Spleen (tissue), 11 donors: Measurements from ENCODE around the gene IL1RAPL2. TPM values are rescaled to one million over a fixed set of nuclear protein-coding genes. Genes with fewer than 3 reads are reported as not detected.

Source experiments
- DNase-seq: peaks from one replicate; pipeline ENCODE4 v3.0.0-alpha.2; 2020
- H3K27ac ChIP-seq, 8 donors: fragments of 200-600 bp; sonication (generic) in 7 of 8; 1 replicate in 4 of 8; 2 replicates in 4 of 8; pipeline versions ENCODE4 v1.5.0 to v1.8.0; 2016 to 2021; ENCODE audit warnings: inconsistent platforms in 4 of 8, mild to moderate bottlenecking in 4 of 8, moderate library complexity in 1 of 8
- H3K27me3 ChIP-seq, 7 donors: fragments of 200-600 bp; sonication (generic) in 6 of 7; replicated peaks in 1 of 7; 1 replicate in 4 of 7; 2 replicates in 3 of 7; pipeline versions ENCODE4 v1.5.0 to v1.8.0; 2016 to 2021; ENCODE audit warnings: inconsistent platforms in 3 of 7, mild to moderate bottlenecking in 1 of 7
- H3K36me3 ChIP-seq, 6 donors: fragments of 200-600 bp; sonication (generic) in 5 of 6; 1 replicate in 4 of 6; 2 replicates in 2 of 6; pipeline versions ENCODE4 v1.5.0 to v1.8.0; 2016 to 2021; ENCODE audit warnings: inconsistent platforms in 2 of 6
- H3K4me1 ChIP-seq, 6 donors: fragments of 200-600 bp; sonication (generic) in 5 of 6; 1 replicate in 3 of 6; 2 replicates in 3 of 6; pipeline versions ENCODE4 v1.5.0 to v1.8.0; 2016 to 2021; ENCODE audit warnings: inconsistent platforms in 3 of 6
- H3K4me3 ChIP-seq, 8 donors: fragments of 200-600 bp; sonication (generic) in 7 of 8; 1 replicate in 4 of 8; 2 replicates in 4 of 8; pipeline versions ENCODE4 v1.5.0 to v1.8.0; 2016 to 2021; ENCODE audit warnings: inconsistent platforms in 4 of 8, mild to moderate bottlenecking in 4 of 8, moderate library complexity in 2 of 8
- H3K9me3 ChIP-seq, 8 donors: fragments of 200-600 bp; sonication (generic) in 7 of 8; 1 replicate in 4 of 8; 2 replicates in 4 of 8; pipeline versions ENCODE4 v1.5.0 to v1.8.0; 2016 to 2021; ENCODE audit warnings: inconsistent platforms in 4 of 8
- CTCF ChIP-seq, 11 experiments: fragments of 200-600 bp in 7 of 11; fragments of 450-650 bp in 4 of 11; sonication (generic) in 4 of 11; IDR thresholded peaks in 8 of 11; conservative IDR thresholded peaks in 3 of 11; 1 replicate in 7 of 11; 2 replicates in 4 of 11; pipeline versions ENCODE4 v1.4.0 to v1.8.0; 2016 to 2021; ENCODE audit warnings: antibody characterized with exemption in 11 of 11, inconsistent platforms in 4 of 11, mild to moderate bottlenecking in 1 of 11
- POLR2A ChIP-seq, 3 donors: fragments of 450-650 bp; IDR thresholded peaks; one replicate each; pipeline ENCODE4 v1.5.1; 2017; ENCODE audit warnings: antibody characterized with exemption in 3 of 3, mild to moderate bottlenecking in 1 of 3
- POLR2AphosphoS5 ChIP-seq, 3 donors: sonication (generic); formaldehyde crosslinking; IDR thresholded peaks; one replicate each; pipeline ENCODE4 v1.5.1; 2017; ENCODE audit warnings: antibody characterized with exemption in 3 of 3
- WGBS, 5 donors: extraction: QIAGEN DNeasy Blood & Tissue Kit in 3 of 5; methylation state at CpG; one replicate each; pipeline versions ENCODE4 v1.1.5 to v1.1.7; 2013 to 2018; 5-methylcytosine and 5-hydroxymethylcytosine counted together
- intact Hi-C: fragments of 100-400 bp; cut with DNase I; formaldehyde crosslinking; loops from one replicate; pipeline ENCODE4 v1.15.0; 2023; ENCODE audit warnings: low total_unique reads
- polyA plus RNA-seq, 3 donors: library from polyadenylated mRNA; stranded (reverse); fragments of 200-250 nt; gene quantifications; one replicate each; pipeline ENCODE4 v1.2.1, GENCODE V29; 2013
- total RNA-seq, 7 donors: library from RNA; depleted of rRNA in 3 of 7; stranded (reverse); fragments of >200 nt in 3 of 7; fragmentation: NEBNext Ultra II Directional in 4 of 7; extraction: Animal tissue kit (Norgen Biotek cat#: 25700) in 4 of 7; gene quantifications; one replicate each; pipeline versions ENCODE4 v1.1.0 to v1.2.1, GENCODE V29; 2016 to 2021
- donor health status: healthy with polysubstance abuse.
- donor health status: DM: no; HTN: no; CAD: no; lungs with moderate emphysema.
- donor health status: DM: no; HTN: no; CAD: no.
- donor health status: Bipolar disorder and iron deficiency.
- donor health status: healthy.
- donor health status: DM: no; HTN: no; CAD: no.
- donor health status: DM: yes; HTN: yes; CAD: no.

IL1RAPL2 gene
- total and polyA plus RNA-seq, 10 donors, result not detected

GRCh38 chrX:104789784-104790183 is 223.8 kb downstream of the IL1RAPL2 start:
- DNase-seq, result no peak
- intact Hi-C loops, result no loop called here
- Histone ChIP-seq H3K4me1 (no peaks in the 10 kb centered on the region), H3K27ac (no peak overlapping the region), H3K27me3 (peaks cover 0 to 3% (median 0%) of the 10 kb centered on the region in 7 donors), H3K4me3 (no peak overlapping the region), H3K36me3 (no peaks in the 10 kb centered on the region), H3K9me3 (no peaks in the 10 kb centered on the region)
- TF ChIP-seq POLR2A (IDR thresholded peaks at IDR 0.05) (no peak), POLR2AphosphoS5 (IDR thresholded peaks at IDR 0.05) (no peak), CTCF (IDR thresholded peaks at IDR 0.05 in 8 of 11, conservative IDR thresholded peaks at IDR 0.05 in 3 of 11) (no peak)

- intact Hi-C loops, result no loop called here
- Histone ChIP-seq H3K4me3 (no peak overlapping the region), H3K4me1 (no peaks in the 10 kb centered on the region), H3K27ac (no peak overlapping the region), H3K27me3 (no peaks in the 10 kb centered on the region), H3K36me3 (no peaks in the 10 kb centered on the region), H3K9me3 (no peaks in the 10 kb centered on the region)
- 20 to 46% (median 27%) methylated on average over 1 of the region's 1 CpG; no CpG with 5 or more reads in 1 of the 5 donors for WGBS, 5 donors
- TF ChIP-seq POLR2A (IDR thresholded peaks at IDR 0.05) (no peak), POLR2AphosphoS5 (IDR thresholded peaks at IDR 0.05) (no peak), CTCF (IDR thresholded peaks at IDR 0.05 in 8 of 11, conservative IDR thresholded peaks at IDR 0.05 in 3 of 11) (no peak)
- no peak for DNase-seq
Measured at GRCh38 chrX:104795804-104796203, 229.8 kb downstream of the IL1RAPL2 start.

GRCh38 chrX:104803219-104803618 is 237.2 kb downstream of the IL1RAPL2 start:
- 71 to 95% (median 85%) methylated on average over 1 of the region's 1 CpG for WGBS, 5 donors
- no peak for DNase-seq
- H3K4me1 ChIP-seq, result no peaks in the 10 kb centered on the region
- intact Hi-C loops, result no loop called here
- H3K27me3 ChIP-seq, result no peaks in the 10 kb centered on the region
- no peaks in the 10 kb centered on the region for H3K36me3 ChIP-seq
- no peak overlapping the region for H3K27ac ChIP-seq
- TF ChIP-seq POLR2AphosphoS5 (IDR thresholded peaks at IDR 0.05) (no peak), CTCF (IDR thresholded peaks at IDR 0.05 in 8 of 11, conservative IDR thresholded peaks at IDR 0.05 in 3 of 11) (no peak), POLR2A (IDR thresholded peaks at IDR 0.05) (no peak)
- no peaks in the 10 kb centered on the region for H3K9me3 ChIP-seq
- no peak overlapping the region for H3K4me3 ChIP-seq

- Histone ChIP-seq H3K27ac (no peak overlapping the region), H3K4me1 (no peaks in the 10 kb centered on the region), H3K36me3 (no peaks in the 10 kb centered on the region), H3K9me3 (no peaks in the 10 kb centered on the region), H3K4me3 (no peak overlapping the region), H3K27me3 (no peaks in the 10 kb centered on the region)
- DNase-seq, result no peak
- WGBS, 5 donors, result 56 to 76% (median 67%) methylated on average over 1 to 2 of the region's 2 CpGs
- TF ChIP-seq POLR2A (IDR thresholded peaks at IDR 0.05), result no peak
- no peak for TF ChIP-seq CTCF (IDR thresholded peaks at IDR 0.05 in 8 of 11, conservative IDR thresholded peaks at IDR 0.05 in 3 of 11)
- TF ChIP-seq POLR2AphosphoS5 (IDR thresholded peaks at IDR 0.05), result no peak
- intact Hi-C loops, result no loop called here
Measured at GRCh38 chrX:104806346-104806745, 240.3 kb downstream of the IL1RAPL2 start.
